HG03064 (cell line): Measurements from ENCODE around the gene TCEANC2.
"Not testable (repeated sequence)": the region's sequence is repeated elsewhere in the genome, so short reads cannot be mapped to it uniquely, and the experiment has no call there.

Experiments
- ATAC-seq: cut with Tn5 transposase; IDR thresholded peaks from one replicate; pipeline ENCODE4 v1.9.1; 2021; ENCODE audit warnings: low read depth; ENCODE audit not compliant: unreplicated experiment

The TCEANC2 gene

DNA sequence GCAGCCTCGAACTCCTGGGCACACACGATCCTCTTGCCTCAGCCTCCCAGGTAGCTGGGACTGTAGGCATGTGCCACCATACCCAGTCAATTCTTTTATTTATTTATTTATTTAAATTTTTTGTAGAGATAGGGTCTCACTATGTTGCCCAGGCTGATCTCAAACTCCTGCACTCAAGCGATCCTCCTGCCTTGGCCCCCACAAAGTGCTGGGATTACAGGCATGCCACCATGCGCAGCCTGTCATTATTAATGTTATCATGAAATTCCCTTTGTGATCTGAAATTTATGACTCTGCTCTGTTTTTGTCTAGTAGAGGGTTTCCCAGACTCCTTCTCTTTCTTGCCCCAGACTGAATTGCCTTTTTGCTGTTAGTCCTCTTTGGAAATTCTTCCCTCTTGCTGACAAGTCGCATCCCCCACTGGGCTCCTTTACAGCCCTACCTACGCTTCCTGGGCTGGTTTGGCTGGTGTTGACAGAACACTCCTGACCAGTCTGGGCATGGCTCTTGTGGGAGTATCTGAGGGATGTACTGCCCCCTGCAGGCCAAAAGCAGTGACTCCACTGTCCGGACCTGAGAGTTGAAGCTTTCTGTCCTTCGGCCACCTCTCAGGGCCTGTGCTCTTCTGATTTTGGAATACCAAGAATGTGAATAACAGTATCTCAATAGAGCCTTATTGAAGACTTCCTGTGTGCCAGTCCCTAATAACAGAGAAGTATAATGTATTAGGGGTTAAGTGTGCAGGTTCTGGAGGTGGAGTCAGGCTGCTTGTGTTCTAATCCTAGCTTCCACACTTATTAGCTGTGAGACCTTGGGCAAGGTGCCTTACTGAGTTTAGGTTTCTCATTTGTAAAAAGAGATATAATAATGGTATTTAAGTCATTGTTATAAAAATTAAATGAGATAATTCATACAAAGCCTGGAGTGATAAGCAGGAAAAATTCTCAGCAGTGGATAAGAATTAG, 28.2 kb downstream of the TCEANC2 start:
- no peak for ATAC-seq

GRCh38 chr1:54084794-54085193, 31.4 kb downstream of the TCEANC2 start:
- ATAC-seq: no peak

DNA sequence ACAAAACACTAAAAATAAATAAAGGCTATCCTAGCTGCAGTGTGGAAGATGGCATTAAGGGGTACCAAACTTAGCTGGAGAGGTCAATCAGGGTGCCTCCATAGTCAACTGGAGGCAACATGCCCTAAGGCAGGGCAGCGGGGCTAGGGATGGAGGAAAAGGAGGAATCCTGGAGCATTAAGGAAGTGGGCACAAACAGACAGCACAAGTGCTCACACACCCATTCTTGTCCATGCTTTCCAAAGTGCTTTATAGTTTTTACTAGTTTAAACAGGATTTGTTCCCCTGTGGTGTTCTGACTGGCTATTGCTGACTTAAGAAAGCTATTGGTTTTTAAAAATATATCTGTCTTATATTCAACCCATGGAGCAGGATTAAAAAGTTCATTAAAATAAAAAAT, 33.3 kb downstream of the TCEANC2 start:
- no peak for ATAC-seq

GRCh38 chr1:54088385-54088784, 35.0 kb downstream of the TCEANC2 start:
- ATAC-seq: no peak

DNA sequence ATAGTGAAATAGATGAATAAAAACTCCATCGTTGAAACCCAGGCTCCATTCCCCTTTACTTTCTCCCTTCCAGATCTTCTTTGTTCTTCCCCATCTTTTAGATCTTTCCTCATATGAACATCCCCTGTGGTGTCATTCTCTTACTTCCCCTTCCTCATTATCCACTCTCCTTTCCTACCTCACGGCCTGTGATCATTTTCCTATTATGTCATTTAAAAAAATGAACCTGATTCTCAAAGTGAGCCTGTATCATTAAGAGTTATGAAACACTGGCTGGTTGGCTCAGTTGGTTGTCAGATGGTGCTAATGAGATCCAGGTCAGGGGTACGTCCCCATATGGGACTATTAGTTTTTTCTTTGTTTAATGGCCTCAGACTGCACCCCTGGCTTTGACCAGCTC, 38.3 kb downstream of the TCEANC2 start:
- ATAC-seq: no peak

DNA sequence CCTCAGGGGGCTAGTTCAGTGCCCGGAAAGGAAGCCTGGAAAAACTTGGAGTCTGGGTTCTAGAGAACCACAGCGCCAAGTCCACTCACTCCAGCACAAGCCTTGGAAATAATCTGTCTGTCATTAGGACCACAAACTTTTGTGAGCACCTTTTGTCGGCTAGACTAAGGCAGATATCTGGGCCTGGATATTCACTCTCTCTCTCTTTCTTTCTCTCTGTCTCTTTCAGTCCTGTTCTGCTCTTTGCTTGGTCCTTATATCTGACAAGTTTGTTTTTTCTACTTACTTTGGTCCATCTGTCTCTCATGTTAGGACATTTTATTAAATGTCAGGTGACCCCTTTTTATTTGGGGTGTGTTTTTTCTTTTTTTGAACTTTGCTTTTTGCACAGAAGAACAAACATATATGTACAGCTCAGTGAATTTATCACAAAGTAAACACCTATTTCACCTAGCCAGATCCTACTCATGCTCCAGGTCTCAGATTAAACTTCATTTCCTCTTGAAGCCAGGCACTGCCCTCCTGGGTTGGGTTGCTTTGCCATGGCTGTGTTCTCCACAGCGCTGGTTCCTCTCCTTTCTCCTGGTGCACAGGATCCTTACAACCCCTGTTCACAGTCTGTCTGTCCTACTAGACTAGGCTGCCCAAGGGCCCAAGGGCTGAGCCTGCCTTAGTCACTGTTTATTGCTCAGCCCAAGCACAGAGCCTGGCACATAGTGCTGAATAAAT, 40.8 kb downstream of the TCEANC2 start:
- no peak for ATAC-seq

DNA sequence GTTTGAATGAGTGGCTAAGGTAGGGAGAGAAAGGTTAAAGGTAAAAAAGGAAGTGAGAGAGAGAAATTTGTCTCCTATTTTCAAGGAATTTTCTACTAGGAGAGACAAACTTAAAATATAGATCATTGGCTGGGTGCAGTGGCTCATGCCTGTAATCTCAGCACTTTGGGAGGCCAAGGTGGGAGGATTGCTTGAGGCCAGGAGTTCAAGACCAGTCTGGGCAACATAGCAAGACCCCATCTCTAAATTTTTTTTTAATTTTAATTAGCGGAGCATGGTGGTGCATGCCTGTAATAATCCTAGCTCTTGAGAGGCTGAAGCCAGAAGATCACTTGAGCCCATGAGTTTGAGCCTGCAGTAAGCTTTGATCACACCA, 41.3 kb downstream of the TCEANC2 start:
- not testable (repeated sequence) for ATAC-seq

GRCh38 chr1:54095546-54096226, 42.3 kb downstream of the TCEANC2 start:
- ATAC-seq: no peak

DNA sequence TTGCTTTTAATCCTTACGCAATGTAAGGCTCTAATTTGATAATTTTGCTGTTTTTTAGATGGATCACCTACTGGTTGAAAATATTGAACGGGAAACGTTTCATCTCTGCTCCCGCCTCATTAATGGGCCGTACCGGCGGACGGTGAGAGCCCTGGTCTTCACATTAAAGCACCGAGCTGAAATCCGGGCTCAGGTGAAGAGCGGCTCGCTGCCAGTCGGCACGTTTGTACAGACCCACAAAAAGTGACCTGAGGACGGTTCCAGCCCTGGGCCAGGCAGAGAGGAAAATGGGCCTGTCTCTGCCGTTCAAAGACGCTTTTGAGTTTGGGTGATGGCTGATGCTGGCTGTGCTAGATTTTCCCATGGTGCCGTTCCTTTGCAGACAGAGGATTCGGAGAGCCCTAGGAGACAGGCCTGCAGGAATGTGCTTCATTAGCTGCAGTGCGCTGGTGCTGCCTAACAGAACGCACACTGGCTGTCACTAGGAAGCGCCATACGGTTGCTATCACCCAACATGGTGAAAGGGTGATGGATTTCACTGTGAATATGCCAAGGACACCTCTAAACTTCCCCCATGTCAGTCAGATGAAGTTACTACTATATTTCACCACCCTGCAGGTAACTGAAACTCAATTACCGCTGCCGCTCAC, 42.9 kb downstream of the TCEANC2 start:
- ATAC-seq: no peak

DNA sequence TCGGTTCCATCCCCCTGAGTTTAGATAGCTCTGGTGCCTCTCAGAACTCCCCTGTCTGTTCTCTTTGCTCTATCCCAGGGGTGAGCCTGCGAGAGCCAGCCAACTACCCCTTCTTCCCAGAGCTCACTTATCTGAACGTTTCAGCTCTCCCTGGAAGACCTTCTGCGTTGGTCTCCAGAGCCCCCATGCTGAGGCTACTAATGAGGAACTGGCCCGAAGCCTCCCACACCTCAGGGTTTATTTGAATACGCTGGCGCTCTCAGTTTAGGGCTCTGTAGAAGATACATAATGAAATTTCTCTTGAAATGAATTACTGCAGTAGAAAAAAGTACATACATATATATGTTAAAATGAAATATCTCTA, 43.5 kb downstream of the TCEANC2 start:
- ATAC-seq: no peak

GRCh38 chr1:54099061-54099610, 45.7 kb downstream of the TCEANC2 start:
- ATAC-seq: no peak

DNA sequence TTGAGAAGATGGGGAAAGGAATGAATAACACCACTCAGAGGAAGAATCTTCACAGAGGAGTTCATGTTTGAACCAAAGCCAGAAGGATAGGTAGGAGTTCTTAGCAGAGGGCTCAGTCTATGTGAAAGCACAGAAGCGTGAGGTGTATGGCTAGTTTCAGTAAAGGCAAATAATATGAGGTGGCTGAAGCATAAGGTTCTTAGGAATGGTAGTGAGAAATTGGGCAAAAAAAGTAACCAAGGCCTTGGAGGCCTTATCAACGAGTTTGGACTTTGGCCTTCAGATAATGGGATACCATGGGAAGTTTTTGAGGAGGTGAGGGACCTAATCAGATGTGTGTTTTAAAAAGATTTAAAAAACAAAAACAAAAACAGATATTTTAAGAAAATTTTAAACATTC, 47.1 kb downstream of the TCEANC2 start:
- no peak for ATAC-seq

DNA sequence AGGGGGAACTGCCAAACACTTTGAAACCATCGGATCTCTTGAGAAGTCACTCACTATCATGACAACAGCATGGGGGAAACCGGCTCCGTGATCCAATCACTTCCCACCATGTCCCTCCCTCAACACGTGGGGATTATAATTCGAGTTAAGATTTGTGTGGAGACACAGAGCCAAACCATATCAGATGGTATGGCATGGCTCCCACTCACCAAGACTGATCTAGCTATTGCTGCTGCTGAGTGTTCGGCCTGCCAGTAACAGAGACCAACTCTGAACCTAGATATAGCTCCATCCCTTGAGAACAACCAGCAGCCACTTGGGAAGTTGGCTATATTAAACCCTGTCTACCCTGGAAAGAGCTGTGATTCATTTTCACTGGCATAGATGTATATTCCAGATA, 50.0 kb downstream of the TCEANC2 start:
- ATAC-seq: no peak

DNA sequence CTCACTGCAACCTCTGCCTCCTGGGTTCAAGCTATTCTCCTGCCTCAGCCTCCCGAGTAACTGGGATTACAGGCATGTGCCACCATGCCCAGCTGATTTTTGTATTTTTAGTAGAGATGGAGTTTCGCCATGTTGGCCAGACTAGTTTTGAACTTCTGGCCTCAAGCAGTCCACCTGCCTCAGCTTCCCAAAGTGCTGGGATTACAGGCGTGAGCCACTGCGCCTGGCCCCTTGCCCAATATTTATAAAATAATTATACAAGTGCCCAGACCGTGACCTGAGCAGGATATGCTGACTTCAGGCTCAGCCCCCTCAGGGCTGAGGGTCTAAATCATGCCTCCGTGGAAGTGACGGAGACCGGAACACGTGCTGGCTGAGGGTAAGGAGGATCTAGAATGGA, 51.2 kb downstream of the TCEANC2 start:
- not testable (repeated sequence) for ATAC-seq

GRCh38 chr1:54105080-54105479, 51.7 kb downstream of the TCEANC2 start:
- ATAC-seq: no peak

- ATAC-seq: no peak
Measured at GRCh38 chr1:54105736-54106269, 52.4 kb downstream of the TCEANC2 start.

- no peak for ATAC-seq
Measured at GRCh38 chr1:54107131-54107530, 53.7 kb downstream of the TCEANC2 start.

DNA sequence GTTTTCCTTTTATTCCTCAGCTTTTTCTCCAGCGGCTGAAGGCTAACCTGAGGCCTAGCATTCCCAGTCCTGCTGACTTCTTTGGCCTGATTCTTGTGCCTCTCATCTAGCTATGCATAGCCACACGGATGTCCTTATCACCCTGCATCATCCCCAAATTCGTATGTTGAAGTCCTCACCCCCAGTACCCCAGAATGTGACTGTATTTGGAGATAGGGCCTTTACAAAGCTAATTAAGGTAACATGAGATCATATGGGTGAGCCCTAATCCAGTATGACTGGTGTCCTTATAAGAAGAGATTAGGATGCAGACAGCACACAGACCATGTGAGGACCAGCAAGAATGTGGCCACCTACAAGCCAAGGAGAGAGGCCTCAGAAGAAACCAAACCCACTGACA, 54.7 kb downstream of the TCEANC2 start:
- ATAC-seq: no peak

GRCh38 chr1:54109129-54110090, 56.0 kb downstream of the TCEANC2 start:
- ATAC-seq: no peak
